GM12878 (cell line): ENCODE data around the gene TP63. TPM values are rescaled to one million over a fixed set of nuclear protein-coding genes. Genes with fewer than 3 reads are reported as not detected.

ENCODE experiments used
- ATAC-seq: fragments of 200-7000 bp; cut with Tn5 transposase; 3 replicates; pipeline ENCODE4 v1.9.1; 2020; ENCODE audit warnings: mild to moderate bottlenecking, moderate library complexity
- BruUV-seq: library from RNA; stranded (reverse); fragments of 400-500 nt; replicated peaks from 2 replicates; lab custom pipeline; 2021; lab: Mats Ljungman, UMichigan
- CTCF ChIA-PET: fragments of 300-600 bp; sonication (Branson Sonifier 250); formaldehyde crosslinking; extraction: SDS; loops from one replicate; lab custom pipeline; 2021; ENCODE audit warnings: inconsistent platforms; lab: Yijun Ruan, JAX
- POLR2A ChIA-PET: fragments of 350-600 bp; formaldehyde crosslinking; extraction: SDS; loops from one replicate; lab custom pipeline; 2021; ENCODE audit warnings: inconsistent platforms; lab: Charles Lee
- RAD21 ChIA-PET: fragments of 300-600 bp; sonication (Branson Sonifier 250); formaldehyde crosslinking; loops from one replicate; lab custom pipeline; 2023; ENCODE audit warnings: antibody characterized with exemption; ENCODE audit not compliant: unreplicated experiment; lab: Charles Lee
- SMC1A ChIA-PET: fragments of 300-600 bp; sonication (Branson Sonifier 250); formaldehyde crosslinking; loops from one replicate; lab custom pipeline; 2023; ENCODE audit not compliant: unreplicated experiment, uncharacterized antibody; lab: Charles Lee
- DNase-seq: peaks from one replicate; pipeline ENCODE4 v3.0.0-alpha.2; 2011; ENCODE audit warnings: low read depth, low spot score
- FAIRE-seq: peaks from 3 replicates; lab custom pipeline; 2011; peaks lifted over from hg19 to GRCh38; lab: Jason Lieb, UNC
- H2AFZ ChIP-seq: 2 replicates; pipeline ENCODE4 v1.6.0; 2011; ENCODE audit warnings: low read depth, low read length, control low read depth; ENCODE audit not compliant: control insufficient read depth
- H3K27ac ChIP-seq: 2 replicates; pipeline ENCODE4 v1.5.1; 2011; ENCODE audit warnings: control low read depth; ENCODE audit not compliant: control insufficient read depth, insufficient read depth
- H3K27me3 ChIP-seq, 2 experiments: replicated peaks in 1 of 2; 2 replicates each; pipeline versions ENCODE4 v1.6.0 to v1.6.1; 2011; ENCODE audit warnings: low read length in 1 of 2; ENCODE audit not compliant: control insufficient read depth in 2 of 2, insufficient read depth in 2 of 2
- H3K36me3 ChIP-seq, 2 experiments: 2 replicates each; pipeline ENCODE4 v1.5.1; 2011; ENCODE audit warnings: low read length in 1 of 2; ENCODE audit not compliant: control insufficient read depth in 2 of 2, insufficient read depth in 2 of 2
- H3K4me1 ChIP-seq: 2 replicates; pipeline ENCODE4 v1.6.1; 2011; ENCODE audit warnings: mild to moderate bottlenecking, low read length, moderate library complexity, mixed read lengths; ENCODE audit not compliant: control insufficient read depth, insufficient read depth
- H3K4me2 ChIP-seq: 2 replicates; pipeline ENCODE4 v1.6.0; 2011; ENCODE audit warnings: control low read depth; ENCODE audit not compliant: control insufficient read depth, insufficient read depth
- H3K4me3 ChIP-seq: fragments of 200-600 bp; sonication (generic); 2 replicates; pipeline ENCODE4 v1.5.1; 2016
- H3K79me2 ChIP-seq: 2 replicates; pipeline ENCODE4 v1.6.0; 2011; ENCODE audit warnings: low read length; ENCODE audit not compliant: control insufficient read depth, insufficient read depth
- H3K9ac ChIP-seq: 2 replicates; pipeline ENCODE4 v1.8.0; 2011; ENCODE audit warnings: low read length, control low read depth, mixed read lengths; ENCODE audit not compliant: control insufficient read depth, insufficient read depth
- H3K9me3 ChIP-seq: replicated peaks from 3 replicates; pipeline ENCODE4 v1.5.1; 2011; ENCODE audit warnings: mild to moderate bottlenecking, low read length; ENCODE audit not compliant: control insufficient read depth, insufficient read depth
- H4K20me1 ChIP-seq: 2 replicates; pipeline ENCODE4 v1.6.0; 2011; ENCODE audit not compliant: control insufficient read depth, insufficient read depth
- ASH2L ChIP-seq: fragments of 300-600, 200-600 bp; sonication (generic); IDR thresholded peaks from 2 replicates; pipeline ENCODE4 v1.6.1; 2017; ENCODE audit warnings: low read depth, mild to moderate bottlenecking, borderline replicate concordance
- ATF7 ChIP-seq: fragments of 450-650 bp; IDR thresholded peaks from 2 replicates; pipeline ENCODE4 v1.6.1; 2016; ENCODE audit warnings: low read depth, mild to moderate bottlenecking
- BCL11A ChIP-seq: IDR thresholded peaks from 2 replicates; pipeline ENCODE4 v1.6.1; 2011; ENCODE audit warnings: low read depth, low read length
- CBX5 ChIP-seq: sonication (generic); IDR thresholded peaks from 2 replicates; pipeline ENCODE4 v1.6.1; 2016; ENCODE audit warnings: low read depth, moderate library complexity, mild to moderate bottlenecking, inconsistent platforms
- DPF2 ChIP-seq: fragments of 450-650 bp; IDR thresholded peaks from 2 replicates; pipeline ENCODE4 v1.6.1; 2017; ENCODE audit warnings: mild to moderate bottlenecking
- IKZF1 ChIP-seq: fragments of 450-650 bp; conservative IDR thresholded peaks from 2 replicates; pipeline ENCODE4 v1.6.1; 2017; ENCODE audit warnings: antibody characterized with exemption, mild to moderate bottlenecking
- IKZF2 ChIP-seq, 2 experiments: fragments of 450-650 bp; IDR thresholded peaks; 2 replicates each; pipeline ENCODE4 v1.6.1; 2017; ENCODE audit warnings: mild to moderate bottlenecking in 2 of 2, moderate library complexity in 2 of 2
- JUNB ChIP-seq: IDR thresholded peaks from 2 replicates; pipeline ENCODE4 v1.6.1; 2016; ENCODE audit warnings: antibody characterized with exemption, mild to moderate bottlenecking
- MEF2A ChIP-seq: IDR thresholded peaks from 2 replicates; pipeline ENCODE4 v1.6.1; 2011; ENCODE audit warnings: low read depth, mild to moderate bottlenecking, low read length, moderate library complexity; ENCODE audit not compliant: insufficient read depth
- MEF2B ChIP-seq: fragments of 450-650 bp; IDR thresholded peaks from 2 replicates; pipeline ENCODE4 v1.6.1; 2018; ENCODE audit warnings: mild to moderate bottlenecking, moderate library complexity; ENCODE audit not compliant: partially characterized antibody, poor library complexity, severe bottlenecking
- MTA2 ChIP-seq: fragments of 450-650 bp; IDR thresholded peaks from 2 replicates; pipeline ENCODE4 v1.6.1; 2016; ENCODE audit warnings: low read depth, mild to moderate bottlenecking, moderate library complexity
- NFIC ChIP-seq: IDR thresholded peaks from 2 replicates; pipeline ENCODE4 v1.6.1; 2012; ENCODE audit warnings: low read depth, mild to moderate bottlenecking, inconsistent platforms, low read length, moderate library complexity
- PBX3 ChIP-seq: IDR thresholded peaks from 2 replicates; pipeline ENCODE4 v1.6.1; 2011; ENCODE audit warnings: mild to moderate bottlenecking, low read depth, low read length, moderate library complexity; ENCODE audit not compliant: insufficient replicate concordance
- PKNOX1 ChIP-seq: fragments of 450-650 bp; IDR thresholded peaks from 2 replicates; pipeline ENCODE4 v1.6.1; 2016; ENCODE audit warnings: mild to moderate bottlenecking
- POLR2A ChIP-seq: IDR thresholded peaks from 2 replicates; pipeline ENCODE4 v1.6.1; 2011; ENCODE audit warnings: low read depth, mild to moderate bottlenecking, low read length
- RUNX3 ChIP-seq: IDR thresholded peaks from 2 replicates; pipeline ENCODE4 v1.6.1; 2012; ENCODE audit warnings: low read length, inconsistent platforms
- SPI1 ChIP-seq: IDR thresholded peaks from 2 replicates; pipeline ENCODE4 v1.6.1; 2011; ENCODE audit warnings: low read depth, mild to moderate bottlenecking, low read length, moderate library complexity, borderline replicate concordance; ENCODE audit not compliant: insufficient read depth
- USF1 ChIP-seq: IDR thresholded peaks from 2 replicates; pipeline ENCODE4 v1.6.1; 2011; ENCODE audit warnings: borderline replicate concordance, low read depth, mild to moderate bottlenecking, moderate library complexity, mixed read lengths, low read length; ENCODE audit not compliant: insufficient read depth; ENCODE audit errors: extremely low read length
- YBX1 ChIP-seq: fragments of 450-650 bp; IDR thresholded peaks from 2 replicates; pipeline ENCODE4 v1.6.1; 2016; ENCODE audit warnings: antibody characterized with exemption
- ZNF217 ChIP-seq: fragments of 450-650 bp; IDR thresholded peaks from 2 replicates; pipeline ENCODE4 v1.6.1; 2017; ENCODE audit warnings: antibody characterized with exemption, mild to moderate bottlenecking
- ZNF384 ChIP-seq: IDR thresholded peaks from 2 replicates; pipeline ENCODE4 v1.6.1; 2012; ENCODE audit warnings: low read depth, mild to moderate bottlenecking, low read length, improper control_type of control experiment, borderline replicate concordance
- ZSCAN29 ChIP-seq: fragments of 450-650 bp; IDR thresholded peaks from 2 replicates; pipeline ENCODE4 v1.6.1; 2017; ENCODE audit warnings: mild to moderate bottlenecking, moderate library complexity
- in situ Hi-C: fragments of 300-500 bp; cut with MboI; formaldehyde crosslinking; loops from 9 replicates; pipeline ENCODE4 v1.14.3; 2018; ENCODE audit warnings: mixed read lengths
- intact Hi-C: fragments of 100-400 bp; cut with micrococcal nuclease; formaldehyde crosslinking; loops from one replicate; pipeline ENCODE4 v1.14.2; 2022; ENCODE audit not compliant: unreplicated experiment
- polyA plus RNA-seq, 11 experiments: library from polyadenylated mRNA; depleted of rRNA in 4 of 11; unstranded in 6 of 11; stranded (reverse) in 5 of 11; fragments of >200 nt; fragmentation: Nextera tagmentation in 4 of 11; fragmentation: Illumina TruSeq in 1 of 11; extraction: Ambion mirVana in 4 of 11; extraction: Trizol in 1 of 11; gene quantifications; 1 replicate in 1 of 11; 2 replicates in 10 of 11; pipeline versions ENCODE4 v1.2.1 to v1.2.3, GENCODE V29; 2011 to 2016; ENCODE audit warnings: inconsistent platforms in 2 of 11, missing spikeins in 2 of 11, low read depth in 1 of 11
- total RNA-seq, 4 experiments: library from RNA; depleted of rRNA in 3 of 4; stranded (reverse); fragments of >200 nt in 3 of 4; fragmentation: Illumina TruSeq in 1 of 4; extraction: Trizol in 1 of 4; gene quantifications; 2 replicates each; pipeline versions ENCODE4 v1.2.1 to v1.2.3, GENCODE V29; 2013 to 2021

The TP63 gene
- total and polyA plus RNA-seq, 10 of the 15 experiments (the other 5 are each of a cell fraction or from before 2014, with no cell fraction given), result 1.4 to 10.8 (median 6.2) TPM

- FAIRE-seq, result no peak
- TF ChIP-seq CBX5 (0 out of 2 replicates have a peak, but pooled peaks have one; percentile 28), ASH2L (no peak), JUNB (peak; percentile 46), MEF2A (0 out of 2 replicates have a peak, but pooled peaks have one; percentile 18), ZSCAN29 (peak; percentile 91), BCL11A (peak; percentile 72), MEF2B (peak; percentile 37), DPF2 (peak; percentile 86), RUNX3 (peak; percentile 76), ATF7 (0 out of 2 replicates have a peak, but pooled peaks have one; percentile 53), ZNF217 (peak; percentile 55; the same call in 1 of the 2 replicates), IKZF1 (peak; percentile 57; the same call in 1 of the 2 replicates), PKNOX1 (peak; percentile 81), ZNF384 (peak; percentile 42; the same call in 1 of the 2 replicates), NFIC (peak; percentile 66; the same call in 1 of the 2 replicates), SPI1 (peak; percentile 97), USF1 (no peak), POLR2A (no peak), IKZF2 (IDR thresholded peaks at IDR 0.05) (peak; percentile 77 to 83), YBX1 (no peak), PBX3 (peak; percentile 69), MTA2 (peak; percentile 89)
Measured at GRCh38 chr3:189655617-189656016, 24.4 kb downstream of the TP63 start.

More at GRCh38 chr3:189655617-189656016, 24.4 kb downstream of the TP63 start:
- CTCF ChIA-PET, result interaction anchor here (1.6 kb wide), 1 partner anchor 16 kb away, joined by 6 read pairs; no protein-coding TSS in a partner anchor
- RAD21 ChIA-PET, result interaction anchor here (0.8 to 2.2 kb wide), 7 partner anchors 10 to 143 kb away, joined by 3 to 6 read pairs (median 5); no protein-coding TSS in a partner anchor
- intact Hi-C loops (no loop called here), in situ Hi-C loops (no loop called here)
- BruUV-seq, result no TSS peak
- DNase-seq (no peak), ATAC-seq (peak; percentile 97)
- Histone ChIP-seq H4K20me1 (no peaks in the 10 kb centered on the region), H3K9me3 (peaks cover 6% of the 10 kb centered on the region; the same call in 2 of the 3 replicates), H2AFZ (no peak overlapping the region), H3K79me2 (no peaks in the 10 kb centered on the region; the same call in none of the 2 replicates), H3K27ac (no peak overlapping the region), H3K4me3 (no peak overlapping the region), H3K36me3 (no peaks in the 10 kb centered on the region), H3K4me1 (peaks cover 3% of the 10 kb centered on the region; the same call in 1 of the 2 replicates), H3K4me2 (no peak overlapping the region), H3K27me3 (no peaks in the 10 kb centered on the region), H3K9ac (no peak overlapping the region)
- POLR2A ChIA-PET, result interaction anchor here (0.6 to 1.8 kb wide), 4 partner anchors 12 to 25 kb away, joined by 3 to 5 read pairs (median 4); partner anchors contain the start of gene TP63
- SMC1A ChIA-PET, result interaction anchor here (0.8 to 2.8 kb wide), 10 partner anchors 9 to 115 kb away, joined by 3 to 14 read pairs (median 4); partner anchors contain the start of gene TP63
